T47D (cell line): Measurements from ENCODE around the gene FCER1G.

Experiments used
- DNase-seq, 2 experiments: peaks; one replicate each; pipeline versions ENCODE4 v3.0.0 to v3.0.0-alpha.2; 2011 to 2012; ENCODE audit warnings: low read depth in 1 of 2, low spot score in 1 of 2
- JUND ChIP-seq: IDR thresholded peaks from 2 replicates; pipeline ENCODE4 v1.6.1; 2012; ENCODE audit warnings: low read depth
- in situ Hi-C: cut with HindIII; loops from 2 replicates; pipeline ENCODE4 v1.10.0; 2016; ENCODE audit warnings: low sequenced_read_pairs, low pct_unique_long_range_greater_than_20kb

The FCER1G gene

DNA sequence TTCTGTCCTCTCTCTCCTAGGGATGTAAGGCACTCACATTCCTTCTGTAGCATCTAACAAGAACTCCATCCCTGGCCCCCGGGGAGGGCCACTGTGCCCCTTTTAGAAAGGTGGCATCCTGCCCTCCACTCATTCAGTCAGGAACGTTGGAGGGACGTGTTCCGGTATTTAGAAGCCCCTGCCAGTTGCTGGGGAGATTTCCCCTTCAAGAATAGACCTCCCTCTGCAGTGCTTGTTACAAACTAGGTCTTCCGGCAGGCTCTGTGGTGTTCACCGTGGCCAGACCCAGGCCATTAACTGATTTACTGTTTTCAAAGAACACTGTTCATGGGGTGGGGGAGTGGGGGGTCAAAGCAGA lies 44.2 kb downstream of the FCER1G start:
- TF ChIP-seq JUND: no peak
- in situ Hi-C loops: no loop called here
- DNase-seq: no peak

DNA sequence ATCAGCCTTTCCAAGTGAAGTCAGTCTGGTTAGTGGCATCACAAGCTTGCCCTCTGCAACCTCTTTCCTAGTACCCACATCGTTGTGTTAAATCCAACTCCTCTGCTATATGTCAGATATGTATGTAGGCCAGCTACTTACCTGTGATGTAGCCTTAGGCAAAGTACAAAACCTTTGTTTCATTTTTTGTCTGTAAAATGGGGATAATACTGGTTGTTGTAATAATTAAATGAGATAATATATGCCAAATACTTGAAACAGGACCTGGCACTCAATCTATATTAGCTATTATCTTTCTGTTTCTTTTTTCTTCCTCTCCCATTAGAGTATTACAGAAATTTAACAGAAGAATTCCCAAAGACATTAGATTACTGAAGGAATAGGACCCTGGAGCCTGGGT lies 44.7 kb downstream of the FCER1G start:
- in situ Hi-C loops: no loop called here
- no peak for DNase-seq
- no peak for TF ChIP-seq JUND

GRCh38 chr1:161260376-161261260 lies 45.5 kb downstream of the FCER1G start:
- DNase-seq: peak in 1 of 2 experiments; percentile 51
- in situ Hi-C loops: no loop called here
- TF ChIP-seq JUND: no peak

- in situ Hi-C loops: no loop called here
- DNase-seq: peak in 1 of 2 experiments; percentile 70
- TF ChIP-seq JUND: no peak
These were observed 46.5 kb downstream of the FCER1G start for GRCh38 chr1:161261261-161262235.

DNA sequence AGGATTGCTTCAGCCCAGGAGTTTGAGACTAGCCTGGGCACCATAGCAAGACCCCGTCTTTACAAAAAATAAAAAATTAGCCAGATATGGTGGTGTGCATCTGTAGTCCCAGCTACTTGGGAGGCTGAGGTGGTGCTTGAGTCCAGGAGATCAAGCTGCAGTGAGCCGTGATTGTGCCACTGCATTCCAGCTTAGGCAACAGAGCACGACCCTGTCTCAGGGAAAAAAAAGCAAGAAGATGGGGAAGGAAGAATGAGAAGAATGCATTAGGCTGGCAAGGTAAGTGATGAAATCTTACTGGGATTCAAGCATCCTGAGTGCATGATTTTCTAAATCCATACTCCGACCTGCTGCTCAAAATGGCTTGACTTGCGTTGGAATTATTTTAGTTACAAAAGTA lies 50.2 kb downstream of the FCER1G start:
- in situ Hi-C loops: no loop called here
- no peak for TF ChIP-seq JUND
- no peak for DNase-seq

DNA sequence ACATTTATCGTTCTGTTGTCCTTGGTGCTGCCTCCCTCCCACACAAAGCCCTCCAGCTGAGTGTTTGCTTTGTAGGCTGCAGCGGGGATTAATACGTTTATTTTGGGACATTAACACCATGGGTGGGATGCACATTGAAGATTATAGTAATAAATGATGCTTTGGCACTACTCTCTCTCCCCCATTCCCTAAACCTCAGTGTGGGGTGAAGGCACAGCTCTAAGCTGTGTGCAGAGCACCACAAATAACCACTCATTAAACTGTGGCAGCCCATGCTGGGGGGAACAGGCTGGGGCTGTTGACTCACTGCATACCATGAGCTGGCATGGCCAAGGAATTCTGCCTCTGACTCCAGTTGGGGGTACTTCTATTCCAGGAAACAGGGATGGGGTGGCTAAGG lies 51.1 kb downstream of the FCER1G start:
- in situ Hi-C loops: no loop called here
- DNase-seq: peak in 1 of 2 experiments; percentile 25
- TF ChIP-seq JUND: no peak

DNA sequence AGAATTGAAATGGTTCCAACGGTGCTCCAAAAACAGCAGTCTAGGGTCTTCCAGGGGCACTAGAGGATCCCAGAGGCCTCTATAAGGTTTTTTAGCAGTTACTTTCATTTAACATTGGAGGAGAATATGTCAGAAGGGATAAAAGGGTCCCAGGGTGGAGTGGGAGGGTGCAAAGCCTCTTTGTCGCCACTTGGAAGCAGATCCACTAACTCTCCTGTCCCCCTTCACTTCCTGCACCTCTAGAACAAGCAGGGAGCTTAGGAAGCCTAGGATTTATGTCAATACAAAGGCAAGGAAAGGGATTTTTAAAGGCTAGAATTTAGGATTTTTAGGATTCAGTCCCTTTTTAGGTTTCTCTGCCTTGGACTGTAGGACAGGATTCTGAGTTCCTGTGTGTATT lies 51.7 kb downstream of the FCER1G start:
- no peak for TF ChIP-seq JUND
- in situ Hi-C loops: no loop called here
- no peak for DNase-seq

GRCh38 chr1:161267321-161267720 lies 52.2 kb downstream of the FCER1G start:
- no peak for DNase-seq
- no peak for TF ChIP-seq JUND
- in situ Hi-C loops: no loop called here
